Measurements from ENCODE around the gene ALDH1L1. TPM values are rescaled to one million over a fixed set of nuclear protein-coding genes. Genes with fewer than 3 reads are reported as not detected.

The ALDH1L1 gene
- total and polyA plus RNA-seq, 2 experiments from 2014 or later: 1.0 to 1.3 TPM

DNA sequence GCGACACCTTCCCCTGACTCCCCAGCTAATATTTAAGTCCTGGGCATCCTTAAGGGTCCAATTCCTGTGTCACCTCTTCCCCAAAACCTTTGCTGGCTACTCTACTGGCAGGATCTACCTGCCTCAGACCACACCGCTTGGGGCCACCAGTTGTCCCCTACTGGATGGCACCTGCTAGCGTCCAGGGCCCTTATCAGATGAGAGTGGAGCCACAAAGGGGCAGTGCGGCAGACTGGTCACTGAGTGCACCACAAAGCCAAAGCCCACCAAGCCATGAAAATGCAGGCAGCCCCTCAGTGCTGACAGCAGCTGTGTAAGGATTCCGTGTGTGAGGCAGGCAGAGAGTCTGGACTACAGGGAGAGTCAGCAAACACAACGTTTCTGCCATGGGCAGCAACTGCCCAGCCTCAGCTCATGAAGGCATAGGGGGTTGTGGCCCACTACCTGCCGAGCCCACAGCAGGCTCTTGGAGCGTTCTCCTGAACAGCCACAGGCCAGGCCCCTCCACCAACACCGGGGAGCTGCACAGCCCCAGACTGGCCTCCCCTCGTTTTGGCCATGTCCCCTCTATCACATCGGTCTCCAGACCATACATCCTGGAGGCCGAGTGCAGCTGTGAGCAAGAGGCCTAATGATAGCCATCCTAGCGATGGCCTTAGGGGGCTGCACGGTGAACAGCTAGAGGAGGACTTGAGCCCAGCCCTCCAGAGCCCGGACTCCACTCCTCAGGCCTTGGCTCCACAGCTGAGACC, 32.3 kb downstream of the ALDH1L1 start:
- no peak for ATAC-seq
- DNase-seq (ENCODE audit: low spot score): no peak
- Histone ChIP-seq H4K20me1 (replicated peaks; ENCODE audit: insufficient read depth) (no peaks in the 10 kb centered on the region), H3F3A (replicated peaks; ENCODE audit: low read depth) (no peaks in the 10 kb centered on the region), H3K36me3 (ENCODE audit: insufficient read depth) (no peaks in the 10 kb centered on the region), H3K4me1 (ENCODE audit: insufficient read depth) (no peaks in the 10 kb centered on the region), H3K9me2 (ENCODE audit: insufficient read depth) (peaks cover 3% of the 10 kb centered on the region; the same call in 1 of the 2 replicates), H2AFZ (no peak overlapping the region), H3K79me2 (replicated peaks; ENCODE audit: insufficient read depth) (no peaks in the 10 kb centered on the region), H3K4me3 (no peak overlapping the region), H3K27me3 (ENCODE audit: insufficient read depth) (no peaks in the 10 kb centered on the region), H3K27ac (ENCODE audit: low read depth) (no peak overlapping the region), H3K4me2 (no peak overlapping the region)
- Mint-ChIP-seq H3K4me3 (no peak overlapping the region), H3K4me1 (no peaks in the 10 kb centered on the region; the same call in 2 of the 3 replicates), H3K36me3 (ENCODE audit: low read depth) (no peaks in the 10 kb centered on the region; the same call in 2 of the 3 replicates), H3K27me3 (ENCODE audit: insufficient read depth, low read depth, poor library complexity) (peaks cover 6% of the 10 kb centered on the region), H3K27ac (no peak overlapping the region), H3K9me3 (peaks cover 2% of the 10 kb centered on the region; the same call in 2 of the 3 replicates)
- TF ChIP-seq NANOG (IDR thresholded peaks at IDR 0.05; ENCODE audit: borderline replicate concordance) (no peak), EZH2 (IDR thresholded peaks at IDR 0.05; ENCODE audit: low read depth, unreplicated experiment) (no peak), ZNF114 (CRISPR knock-in tag; IDR thresholded peaks at IDR 0.05) (no peak), POLR2AphosphoS5 (IDR thresholded peaks at IDR 0.05; ENCODE audit: low read depth) (no peak), STAT1 (IDR thresholded peaks at IDR 0.05; ENCODE audit: unreplicated experiment) (no peak), ZNF331 (CRISPR knock-in tag; IDR thresholded peaks at IDR 0.05; ENCODE audit: low read depth) (no peak), EZH2phosphoT487 (IDR thresholded peaks at IDR 0.05; ENCODE audit: unreplicated experiment) (no peak), CREB1 (CRISPR knock-in tag; IDR thresholded peaks at IDR 0.05; ENCODE audit: low read depth) (no peak), JUNB (IDR thresholded peaks at IDR 0.05; ENCODE audit: unreplicated experiment) (no peak)
- TF ChIP-seq, protein P1, sequence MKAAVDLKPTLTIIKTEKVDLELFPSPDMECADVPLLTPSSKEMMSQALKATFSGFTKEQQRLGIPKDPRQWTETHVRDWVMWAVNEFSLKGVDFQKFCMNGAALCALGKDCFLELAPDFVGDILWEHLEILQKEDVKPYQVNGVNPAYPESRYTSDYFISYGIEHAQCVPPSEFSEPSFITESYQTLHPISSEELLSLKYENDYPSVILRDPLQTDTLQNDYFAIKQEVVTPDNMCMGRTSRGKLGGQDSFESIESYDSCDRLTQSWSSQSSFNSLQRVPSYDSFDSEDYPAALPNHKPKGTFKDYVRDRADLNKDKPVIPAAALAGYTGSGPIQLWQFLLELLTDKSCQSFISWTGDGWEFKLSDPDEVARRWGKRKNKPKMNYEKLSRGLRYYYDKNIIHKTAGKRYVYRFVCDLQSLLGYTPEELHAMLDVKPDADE (IDR thresholded peaks at IDR 0.05): no peak
- TF ChIP-seq, protein P2, sequence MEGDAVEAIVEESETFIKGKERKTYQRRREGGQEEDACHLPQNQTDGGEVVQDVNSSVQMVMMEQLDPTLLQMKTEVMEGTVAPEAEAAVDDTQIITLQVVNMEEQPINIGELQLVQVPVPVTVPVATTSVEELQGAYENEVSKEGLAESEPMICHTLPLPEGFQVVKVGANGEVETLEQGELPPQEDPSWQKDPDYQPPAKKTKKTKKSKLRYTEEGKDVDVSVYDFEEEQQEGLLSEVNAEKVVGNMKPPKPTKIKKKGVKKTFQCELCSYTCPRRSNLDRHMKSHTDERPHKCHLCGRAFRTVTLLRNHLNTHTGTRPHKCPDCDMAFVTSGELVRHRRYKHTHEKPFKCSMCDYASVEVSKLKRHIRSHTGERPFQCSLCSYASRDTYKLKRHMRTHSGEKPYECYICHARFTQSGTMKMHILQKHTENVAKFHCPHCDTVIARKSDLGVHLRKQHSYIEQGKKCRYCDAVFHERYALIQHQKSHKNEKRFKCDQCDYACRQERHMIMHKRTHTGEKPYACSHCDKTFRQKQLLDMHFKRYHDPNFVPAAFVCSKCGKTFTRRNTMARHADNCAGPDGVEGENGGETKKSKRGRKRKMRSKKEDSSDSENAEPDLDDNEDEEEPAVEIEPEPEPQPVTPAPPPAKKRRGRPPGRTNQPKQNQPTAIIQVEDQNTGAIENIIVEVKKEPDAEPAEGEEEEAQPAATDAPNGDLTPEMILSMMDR (conservative IDR thresholded peaks at IDR 0.05; ENCODE audit: low read depth in 2 of 2): no peak
- TF ChIP-seq, protein P3, sequence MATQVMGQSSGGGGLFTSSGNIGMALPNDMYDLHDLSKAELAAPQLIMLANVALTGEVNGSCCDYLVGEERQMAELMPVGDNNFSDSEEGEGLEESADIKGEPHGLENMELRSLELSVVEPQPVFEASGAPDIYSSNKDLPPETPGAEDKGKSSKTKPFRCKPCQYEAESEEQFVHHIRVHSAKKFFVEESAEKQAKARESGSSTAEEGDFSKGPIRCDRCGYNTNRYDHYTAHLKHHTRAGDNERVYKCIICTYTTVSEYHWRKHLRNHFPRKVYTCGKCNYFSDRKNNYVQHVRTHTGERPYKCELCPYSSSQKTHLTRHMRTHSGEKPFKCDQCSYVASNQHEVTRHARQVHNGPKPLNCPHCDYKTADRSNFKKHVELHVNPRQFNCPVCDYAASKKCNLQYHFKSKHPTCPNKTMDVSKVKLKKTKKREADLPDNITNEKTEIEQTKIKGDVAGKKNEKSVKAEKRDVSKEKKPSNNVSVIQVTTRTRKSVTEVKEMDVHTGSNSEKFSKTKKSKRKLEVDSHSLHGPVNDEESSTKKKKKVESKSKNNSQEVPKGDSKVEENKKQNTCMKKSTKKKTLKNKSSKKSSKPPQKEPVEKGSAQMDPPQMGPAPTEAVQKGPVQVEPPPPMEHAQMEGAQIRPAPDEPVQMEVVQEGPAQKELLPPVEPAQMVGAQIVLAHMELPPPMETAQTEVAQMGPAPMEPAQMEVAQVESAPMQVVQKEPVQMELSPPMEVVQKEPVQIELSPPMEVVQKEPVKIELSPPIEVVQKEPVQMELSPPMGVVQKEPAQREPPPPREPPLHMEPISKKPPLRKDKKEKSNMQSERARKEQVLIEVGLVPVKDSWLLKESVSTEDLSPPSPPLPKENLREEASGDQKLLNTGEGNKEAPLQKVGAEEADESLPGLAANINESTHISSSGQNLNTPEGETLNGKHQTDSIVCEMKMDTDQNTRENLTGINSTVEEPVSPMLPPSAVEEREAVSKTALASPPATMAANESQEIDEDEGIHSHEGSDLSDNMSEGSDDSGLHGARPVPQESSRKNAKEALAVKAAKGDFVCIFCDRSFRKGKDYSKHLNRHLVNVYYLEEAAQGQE (IDR thresholded peaks at IDR 0.05; ENCODE audit: unreplicated experiment): no peak
- TF ChIP-seq, protein P4, sequence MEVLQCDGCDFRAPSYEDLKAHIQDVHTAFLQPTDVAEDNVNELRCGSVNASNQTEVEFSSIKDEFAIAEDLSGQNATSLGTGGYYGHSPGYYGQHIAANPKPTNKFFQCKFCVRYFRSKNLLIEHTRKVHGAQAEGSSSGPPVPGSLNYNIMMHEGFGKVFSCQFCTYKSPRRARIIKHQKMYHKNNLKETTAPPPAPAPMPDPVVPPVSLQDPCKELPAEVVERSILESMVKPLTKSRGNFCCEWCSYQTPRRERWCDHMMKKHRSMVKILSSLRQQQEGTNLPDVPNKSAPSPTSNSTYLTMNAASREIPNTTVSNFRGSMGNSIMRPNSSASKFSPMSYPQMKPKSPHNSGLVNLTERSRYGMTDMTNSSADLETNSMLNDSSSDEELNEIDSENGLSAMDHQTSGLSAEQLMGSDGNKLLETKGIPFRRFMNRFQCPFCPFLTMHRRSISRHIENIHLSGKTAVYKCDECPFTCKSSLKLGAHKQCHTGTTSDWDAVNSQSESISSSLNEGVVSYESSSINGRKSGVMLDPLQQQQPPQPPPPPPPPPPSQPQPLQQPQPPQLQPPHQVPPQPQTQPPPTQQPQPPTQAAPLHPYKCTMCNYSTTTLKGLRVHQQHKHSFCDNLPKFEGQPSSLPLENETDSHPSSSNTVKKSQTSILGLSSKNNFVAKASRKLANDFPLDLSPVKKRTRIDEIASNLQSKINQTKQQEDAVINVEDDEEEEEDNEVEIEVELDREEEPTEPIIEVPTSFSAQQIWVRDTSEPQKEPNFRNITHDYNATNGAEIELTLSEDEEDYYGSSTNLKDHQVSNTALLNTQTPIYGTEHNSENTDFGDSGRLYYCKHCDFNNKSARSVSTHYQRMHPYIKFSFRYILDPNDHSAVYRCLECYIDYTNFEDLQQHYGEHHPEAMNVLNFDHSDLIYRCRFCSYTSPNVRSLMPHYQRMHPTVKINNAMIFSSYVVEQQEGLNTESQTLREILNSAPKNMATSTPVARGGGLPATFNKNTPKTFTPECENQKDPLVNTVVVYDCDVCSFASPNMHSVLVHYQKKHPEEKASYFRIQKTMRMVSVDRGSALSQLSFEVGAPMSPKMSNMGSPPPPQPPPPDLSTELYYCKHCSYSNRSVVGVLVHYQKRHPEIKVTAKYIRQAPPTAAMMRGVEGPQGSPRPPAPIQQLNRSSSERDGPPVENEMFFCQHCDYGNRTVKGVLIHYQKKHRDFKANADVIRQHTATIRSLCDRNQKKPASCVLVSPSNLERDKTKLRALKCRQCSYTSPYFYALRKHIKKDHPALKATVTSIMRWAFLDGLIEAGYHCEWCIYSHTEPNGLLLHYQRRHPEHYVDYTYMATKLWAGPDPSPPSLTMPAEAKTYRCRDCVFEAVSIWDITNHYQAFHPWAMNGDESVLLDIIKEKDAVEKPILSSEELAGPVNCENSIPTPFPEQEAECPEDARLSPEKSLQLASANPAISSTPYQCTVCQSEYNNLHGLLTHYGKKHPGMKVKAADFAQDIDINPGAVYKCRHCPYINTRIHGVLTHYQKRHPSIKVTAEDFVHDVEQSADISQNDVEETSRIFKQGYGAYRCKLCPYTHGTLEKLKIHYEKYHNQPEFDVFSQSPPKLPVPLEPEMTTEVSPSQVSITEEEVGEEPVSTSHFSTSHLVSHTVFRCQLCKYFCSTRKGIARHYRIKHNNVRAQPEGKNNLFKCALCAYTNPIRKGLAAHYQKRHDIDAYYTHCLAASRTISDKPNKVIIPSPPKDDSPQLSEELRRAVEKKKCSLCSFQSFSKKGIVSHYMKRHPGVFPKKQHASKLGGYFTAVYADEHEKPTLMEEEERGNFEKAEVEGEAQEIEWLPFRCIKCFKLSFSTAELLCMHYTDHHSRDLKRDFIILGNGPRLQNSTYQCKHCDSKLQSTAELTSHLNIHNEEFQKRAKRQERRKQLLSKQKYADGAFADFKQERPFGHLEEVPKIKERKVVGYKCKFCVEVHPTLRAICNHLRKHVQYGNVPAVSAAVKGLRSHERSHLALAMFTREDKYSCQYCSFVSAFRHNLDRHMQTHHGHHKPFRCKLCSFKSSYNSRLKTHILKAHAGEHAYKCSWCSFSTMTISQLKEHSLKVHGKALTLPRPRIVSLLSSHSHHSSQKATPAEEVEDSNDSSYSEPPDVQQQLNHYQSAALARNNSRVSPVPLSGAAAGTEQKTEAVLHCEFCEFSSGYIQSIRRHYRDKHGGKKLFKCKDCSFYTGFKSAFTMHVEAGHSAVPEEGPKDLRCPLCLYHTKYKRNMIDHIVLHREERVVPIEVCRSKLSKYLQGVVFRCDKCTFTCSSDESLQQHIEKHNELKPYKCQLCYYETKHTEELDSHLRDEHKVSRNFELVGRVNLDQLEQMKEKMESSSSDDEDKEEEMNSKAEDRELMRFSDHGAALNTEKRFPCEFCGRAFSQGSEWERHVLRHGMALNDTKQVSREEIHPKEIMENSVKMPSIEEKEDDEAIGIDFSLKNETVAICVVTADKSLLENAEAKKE (CRISPR knock-in tag; IDR thresholded peaks at IDR 0.05): no peak
